Uterus (tissue), 4 donors: ENCODE results near the gene CMC4. TPM values are rescaled to one million over a fixed set of nuclear protein-coding genes. Genes with fewer than 3 reads are reported as not detected.

Experiments used
- DNase-seq, 2 donors: peaks; one replicate each; pipeline ENCODE4 v3.0.0-alpha.2; 2019 to 2020
- H3K27ac ChIP-seq, 2 donors: fragments of 200-600 bp; sonication (generic); 1 replicate in 1 of 2; 2 replicates in 1 of 2; pipeline ENCODE4 v1.5.1; 2016 to 2018
- H3K27me3 ChIP-seq, 2 donors: fragments of 200-600 bp; sonication (generic); one replicate each; pipeline ENCODE4 v1.5.1; 2018 to 2019; ENCODE audit warnings: control low read depth in 1 of 2
- H3K36me3 ChIP-seq, 2 donors: fragments of 200-600 bp; sonication (generic); one replicate each; pipeline ENCODE4 v1.5.1; 2019; ENCODE audit warnings: control low read depth in 1 of 2
- H3K4me1 ChIP-seq, 2 donors: fragments of 200-600 bp; sonication (generic); one replicate each; pipeline ENCODE4 v1.5.1; 2018 to 2019; ENCODE audit warnings: control low read depth in 1 of 2
- H3K4me3 ChIP-seq, 2 donors: fragments of 200-600 bp; sonication (generic); 1 replicate in 1 of 2; 2 replicates in 1 of 2; pipeline ENCODE4 v1.5.1; 2018 to 2019; ENCODE audit warnings: mild to moderate bottlenecking in 1 of 2
- H3K9me3 ChIP-seq, 2 donors: fragments of 200-600 bp; sonication (generic); one replicate each; pipeline ENCODE4 v1.5.1; 2019; ENCODE audit warnings: control low read depth in 1 of 2
- CTCF ChIP-seq, 4 experiments: fragments of 200-600 bp in 2 of 4; fragments of 450-650 bp in 2 of 4; sonication (generic) in 2 of 4; IDR thresholded peaks; one replicate each; pipeline ENCODE4 v1.5.1; 2016 to 2019; ENCODE audit warnings: antibody characterized with exemption in 4 of 4, mild to moderate bottlenecking in 2 of 4, moderate library complexity in 1 of 4
- POLR2A ChIP-seq, 2 donors: fragments of 450-650 bp; IDR thresholded peaks; one replicate each; pipeline ENCODE4 v1.6.1; 2016; ENCODE audit warnings: antibody characterized with exemption in 2 of 2, mild to moderate bottlenecking in 1 of 2, moderate library complexity in 1 of 2
- intact Hi-C: fragments of 100-400 bp; cut with DNase I; formaldehyde crosslinking; loops from one replicate; pipeline ENCODE4 v1.15.1; 2023; ENCODE audit warnings: low total_unique reads
- total RNA-seq, 4 donors: library from RNA; depleted of rRNA in 3 of 4; stranded (reverse); fragments of >200 nt in 3 of 4; gene quantifications; one replicate each; pipeline versions ENCODE4 v1.1.0 to v1.2.4, GENCODE V29; 2014 to 2023
- donor health status: DM: yes; HTN: yes; CAD: no.

Gene CMC4
- total RNA-seq, 4 donors from 2014 or later, result 7.3 to 53.5 (median 12.2) TPM

DNA sequence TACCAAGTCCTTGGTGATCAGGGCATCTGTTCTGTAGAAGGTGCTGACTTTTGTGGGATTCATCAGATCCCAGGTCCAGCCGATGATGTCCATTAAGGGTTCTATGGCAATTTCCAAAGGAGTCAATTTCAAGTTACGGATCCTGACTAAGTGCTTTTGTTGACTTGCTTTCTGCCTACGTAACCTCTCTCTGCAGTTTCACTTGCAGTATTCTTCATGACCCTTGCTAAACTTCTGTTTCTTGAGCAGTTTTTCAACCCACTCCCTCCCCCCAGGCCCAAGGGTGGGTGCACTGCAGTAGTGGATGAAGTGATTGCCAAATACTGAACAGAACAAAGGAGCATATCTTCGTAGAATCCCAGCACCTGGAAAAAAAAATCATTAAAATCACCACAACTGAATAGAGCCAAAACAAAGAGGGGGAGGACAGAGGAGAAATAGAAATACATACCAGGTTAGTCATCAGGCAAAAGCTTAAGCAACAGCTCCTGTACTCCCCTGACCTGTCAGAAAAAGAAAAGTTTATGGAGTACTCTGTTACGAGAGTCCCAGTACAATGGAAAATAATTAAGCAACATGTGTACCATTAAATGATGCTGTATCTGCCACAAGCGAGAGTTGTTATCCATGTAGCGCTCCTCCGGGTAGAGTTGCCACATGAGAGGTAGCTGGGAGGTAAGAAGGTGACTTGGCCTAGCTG is 5.8 kb downstream of the CMC4 start:
- intact Hi-C loops, result no loop called here
- Histone ChIP-seq H3K9me3 (no peaks in the 10 kb centered on the region), H3K4me3 (no peak overlapping the region), H3K27me3 (no peaks in the 10 kb centered on the region), H3K4me1 (no peaks in the 10 kb centered on the region), H3K27ac (peak overlapping the region; percentile 56 to 65), H3K36me3 (no peaks in the 10 kb centered on the region)
- TF ChIP-seq CTCF (IDR thresholded peaks at IDR 0.05), result no peak
- no peak for TF ChIP-seq POLR2A (IDR thresholded peaks at IDR 0.05)
- DNase-seq, result no peak

- intact Hi-C loops, result no loop called here
- no peak for TF ChIP-seq CTCF (IDR thresholded peaks at IDR 0.05)
- TF ChIP-seq POLR2A (IDR thresholded peaks at IDR 0.05), result no peak
- Histone ChIP-seq H3K4me1 (no peaks in the 10 kb centered on the region), H3K27ac (no peak overlapping the region), H3K36me3 (no peaks in the 10 kb centered on the region), H3K9me3 (no peaks in the 10 kb centered on the region), H3K27me3 (no peaks in the 10 kb centered on the region), H3K4me3 (no peak overlapping the region)
- DNase-seq, result no peak
Observed at GRCh38 chrX:155061760-155062159, 9.2 kb downstream of the CMC4 start.

- Histone ChIP-seq H3K36me3 (no peaks in the 10 kb centered on the region), H3K9me3 (no peaks in the 10 kb centered on the region), H3K4me3 (no peak overlapping the region), H3K4me1 (no peaks in the 10 kb centered on the region), H3K27ac (peak overlapping the region; percentile 54 to 55), H3K27me3 (no peaks in the 10 kb centered on the region)
- TF ChIP-seq POLR2A (IDR thresholded peaks at IDR 0.05) (no peak), CTCF (IDR thresholded peaks at IDR 0.05) (peak; percentile 55 to 71 (median 63))
- peak; percentile 52 to 70 for DNase-seq
- intact Hi-C loops, result no loop called here
Observed at GRCh38 chrX:155056877-155057792, 13.8 kb downstream of the CMC4 start.

- no peak for DNase-seq
- TF ChIP-seq POLR2A (IDR thresholded peaks at IDR 0.05) (no peak), CTCF (IDR thresholded peaks at IDR 0.05) (no peak)
- Histone ChIP-seq H3K4me3 (no peak overlapping the region), H3K36me3 (no peaks in the 10 kb centered on the region), H3K9me3 (no peaks in the 10 kb centered on the region), H3K27ac (peak overlapping the region in 1 of 2 donors; percentile 6), H3K27me3 (no peaks in the 10 kb centered on the region), H3K4me1 (no peaks in the 10 kb centered on the region)
- intact Hi-C loops, result no loop called here
Observed at GRCh38 chrX:155056471-155056870, 14.5 kb downstream of the CMC4 start.

GRCh38 chrX:155055494-155055893 is 15.4 kb downstream of the CMC4 start:
- Histone ChIP-seq H3K27me3 (no peaks in the 10 kb centered on the region), H3K36me3 (no peaks in the 10 kb centered on the region), H3K9me3 (no peaks in the 10 kb centered on the region), H3K4me3 (no peak overlapping the region), H3K27ac (no peak overlapping the region), H3K4me1 (no peaks in the 10 kb centered on the region)
- intact Hi-C loops, result no loop called here
- no peak for DNase-seq
- TF ChIP-seq POLR2A (IDR thresholded peaks at IDR 0.05), result no peak
- no peak for TF ChIP-seq CTCF (IDR thresholded peaks at IDR 0.05)
